Panc1 (cell line): ENCODE measurements around the gene PNLIPRP1.

Source experiments
- POLR2AphosphoS5 ChIP-seq: IDR thresholded peaks from 2 replicates; pipeline ENCODE4 v1.6.1; 2012; ENCODE audit warnings: mild to moderate bottlenecking, low read depth, low read length, moderate library complexity
- SIN3A ChIP-seq: IDR thresholded peaks from 2 replicates; pipeline ENCODE4 v1.6.1; 2012; ENCODE audit warnings: low read depth, mild to moderate bottlenecking, low read length, moderate library complexity, borderline replicate concordance; ENCODE audit not compliant: insufficient read depth
- TF ChIP-seq, protein P1 (sequence below): fragments of 450-650 bp; IDR thresholded peaks from 2 replicates; pipeline ENCODE4 v1.5.1; 2017; ENCODE audit warnings: mild to moderate bottlenecking
- TF ChIP-seq, protein P2 (sequence below), 2 experiments: IDR thresholded peaks; 2 replicates each; pipeline ENCODE4 v1.6.1; 2011 to 2012; ENCODE audit warnings: low read depth in 2 of 2, control low read depth in 1 of 2, low read length in 1 of 2, mild to moderate bottlenecking in 1 of 2, moderate library complexity in 1 of 2; ENCODE audit not compliant: insufficient read depth in 1 of 2

DNA sequence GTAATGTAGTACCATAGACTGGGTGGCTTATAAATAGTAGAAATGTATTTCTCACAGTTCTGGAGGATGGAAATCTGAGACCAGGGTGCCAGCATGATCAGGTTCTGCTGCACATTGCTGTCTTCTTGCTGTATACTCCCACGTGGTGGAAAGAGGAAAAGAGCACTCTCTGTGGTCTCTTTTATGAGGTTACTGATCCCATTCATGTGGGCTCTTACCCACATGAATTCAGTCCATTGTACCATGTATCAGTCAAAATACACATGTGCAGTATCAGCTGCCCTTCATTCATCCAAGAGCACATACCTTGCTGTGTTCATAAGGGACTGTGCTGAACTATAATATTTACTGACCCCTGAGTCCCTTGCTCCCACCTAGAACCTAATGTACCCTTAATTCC, 47.1 kb downstream of the PNLIPRP1 start:
- TF ChIP-seq, protein P1, sequence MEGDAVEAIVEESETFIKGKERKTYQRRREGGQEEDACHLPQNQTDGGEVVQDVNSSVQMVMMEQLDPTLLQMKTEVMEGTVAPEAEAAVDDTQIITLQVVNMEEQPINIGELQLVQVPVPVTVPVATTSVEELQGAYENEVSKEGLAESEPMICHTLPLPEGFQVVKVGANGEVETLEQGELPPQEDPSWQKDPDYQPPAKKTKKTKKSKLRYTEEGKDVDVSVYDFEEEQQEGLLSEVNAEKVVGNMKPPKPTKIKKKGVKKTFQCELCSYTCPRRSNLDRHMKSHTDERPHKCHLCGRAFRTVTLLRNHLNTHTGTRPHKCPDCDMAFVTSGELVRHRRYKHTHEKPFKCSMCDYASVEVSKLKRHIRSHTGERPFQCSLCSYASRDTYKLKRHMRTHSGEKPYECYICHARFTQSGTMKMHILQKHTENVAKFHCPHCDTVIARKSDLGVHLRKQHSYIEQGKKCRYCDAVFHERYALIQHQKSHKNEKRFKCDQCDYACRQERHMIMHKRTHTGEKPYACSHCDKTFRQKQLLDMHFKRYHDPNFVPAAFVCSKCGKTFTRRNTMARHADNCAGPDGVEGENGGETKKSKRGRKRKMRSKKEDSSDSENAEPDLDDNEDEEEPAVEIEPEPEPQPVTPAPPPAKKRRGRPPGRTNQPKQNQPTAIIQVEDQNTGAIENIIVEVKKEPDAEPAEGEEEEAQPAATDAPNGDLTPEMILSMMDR, result no peak
- no peak for TF ChIP-seq SIN3A
- TF ChIP-seq, protein P2, sequence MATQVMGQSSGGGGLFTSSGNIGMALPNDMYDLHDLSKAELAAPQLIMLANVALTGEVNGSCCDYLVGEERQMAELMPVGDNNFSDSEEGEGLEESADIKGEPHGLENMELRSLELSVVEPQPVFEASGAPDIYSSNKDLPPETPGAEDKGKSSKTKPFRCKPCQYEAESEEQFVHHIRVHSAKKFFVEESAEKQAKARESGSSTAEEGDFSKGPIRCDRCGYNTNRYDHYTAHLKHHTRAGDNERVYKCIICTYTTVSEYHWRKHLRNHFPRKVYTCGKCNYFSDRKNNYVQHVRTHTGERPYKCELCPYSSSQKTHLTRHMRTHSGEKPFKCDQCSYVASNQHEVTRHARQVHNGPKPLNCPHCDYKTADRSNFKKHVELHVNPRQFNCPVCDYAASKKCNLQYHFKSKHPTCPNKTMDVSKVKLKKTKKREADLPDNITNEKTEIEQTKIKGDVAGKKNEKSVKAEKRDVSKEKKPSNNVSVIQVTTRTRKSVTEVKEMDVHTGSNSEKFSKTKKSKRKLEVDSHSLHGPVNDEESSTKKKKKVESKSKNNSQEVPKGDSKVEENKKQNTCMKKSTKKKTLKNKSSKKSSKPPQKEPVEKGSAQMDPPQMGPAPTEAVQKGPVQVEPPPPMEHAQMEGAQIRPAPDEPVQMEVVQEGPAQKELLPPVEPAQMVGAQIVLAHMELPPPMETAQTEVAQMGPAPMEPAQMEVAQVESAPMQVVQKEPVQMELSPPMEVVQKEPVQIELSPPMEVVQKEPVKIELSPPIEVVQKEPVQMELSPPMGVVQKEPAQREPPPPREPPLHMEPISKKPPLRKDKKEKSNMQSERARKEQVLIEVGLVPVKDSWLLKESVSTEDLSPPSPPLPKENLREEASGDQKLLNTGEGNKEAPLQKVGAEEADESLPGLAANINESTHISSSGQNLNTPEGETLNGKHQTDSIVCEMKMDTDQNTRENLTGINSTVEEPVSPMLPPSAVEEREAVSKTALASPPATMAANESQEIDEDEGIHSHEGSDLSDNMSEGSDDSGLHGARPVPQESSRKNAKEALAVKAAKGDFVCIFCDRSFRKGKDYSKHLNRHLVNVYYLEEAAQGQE (IDR thresholded peaks at IDR 0.05; ENCODE audit: insufficient read depth in 1 of 2, low read depth in 2 of 2, low read length in 1 of 2), result no peak
- TF ChIP-seq POLR2AphosphoS5, result no peak
